Effector memory CD8-positive, alpha-beta T cell (primary cell): ENCODE results near the gene IFITM10.

Source experiments
- ATAC-seq: fragments of 150-1000 bp; cut with Tn5 transposase; replicated peaks from 2 replicates; pipeline ENCODE4 v1.10.0; 2021; ENCODE audit warnings: mild to moderate bottlenecking, moderate library complexity
- DNase-seq, 3 experiments: peaks; one replicate each; pipeline ENCODE4 v3.0.0; 2021
- H3K27ac Mint-ChIP-seq, 2 donors: one replicate each; pipeline ENCODE4 v1.8.0; 2022; ENCODE audit warnings: mild to moderate bottlenecking in 2 of 2, mixed read lengths in 2 of 2, moderate library complexity in 2 of 2
- H3K27me3 Mint-ChIP-seq, 2 donors: one replicate each; pipeline ENCODE4 v1.8.0; 2022; ENCODE audit warnings: mixed read lengths in 2 of 2
- H3K36me3 Mint-ChIP-seq: one replicate; pipeline ENCODE4 v1.8.0; 2022; ENCODE audit warnings: mild to moderate bottlenecking, moderate library complexity, mixed read lengths; ENCODE audit not compliant: insufficient read depth
- H3K4me1 Mint-ChIP-seq, 2 donors: one replicate each; pipeline ENCODE4 v1.8.0; 2022; ENCODE audit warnings: low read depth in 2 of 2, mixed read lengths in 2 of 2
- H3K4me3 Mint-ChIP-seq, 2 donors: one replicate each; pipeline ENCODE4 v1.8.0; 2022; ENCODE audit warnings: mild to moderate bottlenecking in 2 of 2, mixed read lengths in 2 of 2, moderate library complexity in 2 of 2
- H3K9me3 Mint-ChIP-seq, 2 donors: one replicate each; pipeline ENCODE4 v1.8.0; 2022; ENCODE audit warnings: mixed read lengths in 2 of 2

Gene IFITM10

GRCh38 chr11:1756791-1757771 lies 6.7 kb upstream of the IFITM10 start:
- Mint-ChIP-seq H3K36me3 (peaks cover 27% of the 10 kb centered on the region), H3K27ac (peak overlapping the region; percentile 94 to 95), H3K9me3 (no peaks in the 10 kb centered on the region), H3K4me3 (peak overlapping the region; percentile 81 to 87), H3K27me3 (no peaks in the 10 kb centered on the region), H3K4me1 (peaks cover 43 to 53% of the 10 kb centered on the region in 2 donors)
- no peak for DNase-seq
- ATAC-seq: no peak

DNA sequence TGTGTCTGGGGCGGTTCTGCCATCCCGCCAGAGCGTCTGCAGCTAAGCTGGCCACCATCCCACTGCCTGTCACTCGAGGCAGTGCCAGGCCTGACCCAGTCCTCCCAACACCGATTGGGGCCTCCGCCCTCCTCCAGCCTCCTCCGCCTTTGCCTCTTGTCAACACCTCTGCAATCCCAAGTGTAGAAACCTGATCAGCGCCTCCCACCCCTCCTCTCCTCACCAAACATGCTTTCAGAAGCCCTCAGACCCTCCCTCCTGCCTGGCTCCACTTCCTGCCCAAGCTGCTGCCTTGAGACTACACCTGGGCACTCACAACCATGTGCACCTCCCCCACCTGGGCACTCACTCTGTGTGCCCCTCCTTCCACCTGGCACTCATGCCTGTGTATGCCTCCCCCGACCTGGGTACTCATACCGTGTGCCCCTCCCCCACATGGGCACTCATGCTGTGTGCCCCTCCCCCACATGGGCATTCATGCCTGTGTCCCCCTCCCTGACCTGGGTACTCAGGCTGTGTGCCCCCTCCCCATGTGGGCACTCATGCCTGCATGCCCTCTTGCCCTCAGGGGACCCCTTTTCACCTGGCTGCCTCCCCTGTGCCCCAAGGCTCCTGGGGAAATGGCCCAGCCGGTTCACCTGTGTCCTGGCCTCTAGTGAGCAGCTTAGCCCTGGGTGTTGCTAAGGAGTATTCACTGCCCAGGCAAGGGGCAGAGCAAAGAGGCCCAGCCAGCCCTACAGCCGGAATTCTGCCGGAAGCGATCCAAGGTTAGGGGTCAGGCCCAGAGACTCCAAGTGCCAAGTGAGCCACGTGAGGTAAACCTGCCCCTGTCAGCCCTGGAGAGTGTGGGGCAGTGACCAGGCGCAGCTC lies 5.5 kb upstream of the IFITM10 start:
- no peak for ATAC-seq
- DNase-seq: no peak
- Mint-ChIP-seq H3K27me3 (peaks cover 0 to under 1% of the 10 kb centered on the region in 2 donors), H3K36me3 (peaks cover 29% of the 10 kb centered on the region), H3K9me3 (no peaks in the 10 kb centered on the region), H3K4me1 (peaks cover 36 to 46% of the 10 kb centered on the region in 2 donors), H3K27ac (peak overlapping the region in 1 of 2 donors; percentile 71), H3K4me3 (peak overlapping the region; percentile 46 to 87)

DNA sequence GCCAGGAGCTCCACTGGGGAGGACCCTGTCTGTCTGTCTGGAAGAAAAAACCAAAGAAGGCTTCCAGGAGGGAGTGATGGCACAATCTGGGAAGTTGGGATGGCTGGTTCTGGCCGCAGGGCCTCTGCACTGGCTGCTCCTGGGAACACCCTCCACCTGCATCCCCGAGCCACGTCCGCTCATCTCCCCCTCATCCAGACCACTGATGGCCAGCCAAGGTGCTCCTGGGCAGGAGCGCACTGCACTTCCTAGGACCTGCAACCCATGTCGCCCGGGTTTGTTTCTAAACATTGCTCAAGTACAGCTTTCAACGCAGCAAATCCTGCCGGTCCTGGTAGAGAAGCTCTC lies 4.9 kb upstream of the IFITM10 start:
- H3K9me3 Mint-ChIP-seq: no peaks in the 10 kb centered on the region
- peak overlapping the region in 1 of 2 donors; percentile 87 for H3K4me3 Mint-ChIP-seq
- H3K36me3 Mint-ChIP-seq: peaks cover 25% of the 10 kb centered on the region
- H3K27me3 Mint-ChIP-seq: peaks cover 5 to 7% of the 10 kb centered on the region in 2 donors
- H3K27ac Mint-ChIP-seq: peak overlapping the region in 1 of 2 donors; percentile 71
- no peak for DNase-seq
- ATAC-seq: no peak
- peaks cover 39 to 47% of the 10 kb centered on the region in 2 donors for H3K4me1 Mint-ChIP-seq

GRCh38 chr11:1754376-1755150 lies 4.2 kb upstream of the IFITM10 start:
- ATAC-seq: no peak
- Mint-ChIP-seq H3K27me3 (peaks cover 13 to 14% of the 10 kb centered on the region in 2 donors), H3K4me1 (peaks cover 47 to 51% of the 10 kb centered on the region in 2 donors), H3K36me3 (peaks cover 25% of the 10 kb centered on the region), H3K4me3 (peak overlapping the region in 1 of 2 donors; percentile 36), H3K27ac (peak overlapping the region in 1 of 2 donors; percentile 25), H3K9me3 (no peaks in the 10 kb centered on the region)
- no peak for DNase-seq

DNA sequence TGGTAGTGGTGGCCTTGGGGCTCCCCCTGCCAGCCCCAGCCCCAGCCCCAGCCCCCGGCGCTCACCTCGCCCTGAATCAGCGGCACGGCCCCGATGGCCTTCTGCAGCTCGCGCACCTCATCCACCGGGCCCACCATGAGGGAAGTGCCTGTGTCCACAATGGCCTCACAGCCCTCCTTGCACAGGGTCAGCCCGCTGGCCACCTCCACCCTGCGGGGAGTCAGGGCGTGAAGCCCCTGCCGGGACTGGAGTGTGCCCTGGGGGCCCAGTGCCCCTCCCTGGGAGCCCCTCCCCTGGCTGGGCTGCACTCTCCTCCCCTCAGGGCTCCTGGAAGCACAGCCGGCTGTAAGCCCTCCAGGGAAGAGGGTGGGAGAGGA lies 3.5 kb upstream of the IFITM10 start:
- peaks cover 25% of the 10 kb centered on the region for H3K36me3 Mint-ChIP-seq

GRCh38 chr11:1753229-1753928 lies 3.0 kb upstream of the IFITM10 start:
- peaks cover 25% of the 10 kb centered on the region for H3K36me3 Mint-ChIP-seq
- no peak overlapping the region for H3K4me3 Mint-ChIP-seq
- ATAC-seq (no peak), DNase-seq (no peak)
- no peaks in the 10 kb centered on the region for H3K9me3 Mint-ChIP-seq
- peaks cover 41 to 45% of the 10 kb centered on the region in 2 donors for H3K4me1 Mint-ChIP-seq
- peaks cover 13 to 19% of the 10 kb centered on the region in 2 donors for H3K27me3 Mint-ChIP-seq
- H3K27ac Mint-ChIP-seq: peak overlapping the region in 1 of 2 donors; percentile 70

More for the DNA sequence above, 3.5 kb upstream of the IFITM10 start:
- H3K9me3 Mint-ChIP-seq: no peaks in the 10 kb centered on the region
- H3K4me1 Mint-ChIP-seq: peaks cover 47 to 49% of the 10 kb centered on the region in 2 donors
- no peak overlapping the region for H3K4me3 Mint-ChIP-seq
- DNase-seq (no peak), ATAC-seq (no peak)
- H3K27me3 Mint-ChIP-seq: peaks cover 13 to 19% of the 10 kb centered on the region in 2 donors
- no peak overlapping the region for H3K27ac Mint-ChIP-seq

GRCh38 chr11:1752907-1753228 lies 2.5 kb upstream of the IFITM10 start:
- ATAC-seq (no peak), DNase-seq (no peak)
- Mint-ChIP-seq H3K27ac (peak overlapping the region in 1 of 2 donors; percentile 70), H3K36me3 (peaks cover 25% of the 10 kb centered on the region), H3K4me3 (no peak overlapping the region), H3K4me1 (peaks cover 39 to 43% of the 10 kb centered on the region in 2 donors), H3K27me3 (peaks cover 13 to 19% of the 10 kb centered on the region in 2 donors), H3K9me3 (no peaks in the 10 kb centered on the region)

- Mint-ChIP-seq H3K9me3 (no peaks in the 10 kb centered on the region), H3K27ac (no peak overlapping the region), H3K27me3 (peaks cover 13 to 19% of the 10 kb centered on the region in 2 donors), H3K36me3 (peaks cover 21% of the 10 kb centered on the region), H3K4me3 (no peak overlapping the region), H3K4me1 (peaks cover 33 to 37% of the 10 kb centered on the region in 2 donors)
- no peak for ATAC-seq
- DNase-seq: no peak
Observed at GRCh38 chr11:1751999-1752906, 1.9 kb upstream of the IFITM10 start.

DNA sequence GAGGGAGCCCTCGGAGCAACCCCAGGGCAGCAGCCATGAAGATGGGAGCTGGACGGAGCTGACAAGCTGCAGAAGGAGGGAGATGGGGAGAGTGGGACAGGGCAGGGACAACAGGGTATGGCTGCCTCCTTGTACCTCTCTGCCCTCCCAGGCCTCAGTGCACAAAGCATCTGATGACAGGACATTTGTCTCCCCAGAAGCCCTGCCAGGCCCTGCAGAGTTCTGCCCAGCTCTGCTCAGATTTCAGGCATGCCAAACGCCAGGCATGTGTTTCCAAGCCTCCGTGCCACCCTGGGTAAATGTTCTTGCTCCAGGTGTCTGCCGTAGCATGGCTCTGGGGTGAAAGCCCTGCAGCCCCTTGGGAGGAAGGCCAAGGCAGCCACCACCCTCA lies 1.1 kb upstream of the IFITM10 start:
- peaks cover 30 to 31% of the 10 kb centered on the region in 2 donors for H3K4me1 Mint-ChIP-seq
- peaks cover 14% of the 10 kb centered on the region for H3K36me3 Mint-ChIP-seq
- DNase-seq (no peak), ATAC-seq (no peak)
- H3K4me3 Mint-ChIP-seq: no peak overlapping the region
- H3K27ac Mint-ChIP-seq: no peak overlapping the region
- H3K9me3 Mint-ChIP-seq: no peaks in the 10 kb centered on the region
- peaks cover 13 to 19% of the 10 kb centered on the region in 2 donors for H3K27me3 Mint-ChIP-seq

DNA sequence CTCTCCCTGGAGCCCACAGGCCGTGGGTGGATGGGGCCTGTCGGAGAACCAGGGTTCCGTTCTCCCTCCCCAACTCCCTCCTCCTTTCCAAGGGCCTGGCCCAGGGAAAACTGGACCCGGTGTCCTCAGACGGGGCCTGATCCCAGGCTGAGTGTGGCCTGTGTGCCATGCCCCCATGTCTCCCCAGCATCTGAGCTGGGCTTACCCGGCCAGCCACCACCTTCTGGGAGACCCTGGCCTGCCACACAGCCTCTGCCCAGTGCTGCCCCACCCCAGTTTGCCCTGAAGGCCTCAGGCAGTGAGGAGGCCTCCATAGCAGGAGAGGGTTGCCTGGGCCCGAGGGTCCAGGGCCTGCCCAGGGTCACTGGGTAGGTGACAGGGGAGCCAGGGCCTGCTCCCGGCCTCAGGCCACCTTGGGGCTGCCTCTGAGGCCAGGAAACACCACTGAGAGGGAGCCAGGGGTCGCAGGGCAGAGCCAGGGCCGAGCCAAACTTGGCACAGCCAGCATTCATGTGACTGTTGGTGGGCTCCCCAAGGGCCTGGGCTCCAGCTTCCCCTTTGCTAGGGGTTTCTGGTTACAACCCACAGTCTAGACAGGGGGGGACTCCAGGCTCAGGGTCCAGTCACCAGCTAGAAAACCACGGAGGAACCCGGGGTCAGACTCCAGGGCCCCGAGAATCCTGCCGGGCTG lies 590 bp upstream of the IFITM10 start:
- Mint-ChIP-seq H3K9me3 (peaks cover 0 to 2% of the 10 kb centered on the region in 2 donors), H3K27ac (peak overlapping the region in 1 of 2 donors; percentile 26), H3K27me3 (peaks cover 13 to 19% of the 10 kb centered on the region in 2 donors), H3K4me3 (peak overlapping the region; percentile 80 to 84), H3K36me3 (peaks cover 13% of the 10 kb centered on the region), H3K4me1 (peaks cover 26 to 28% of the 10 kb centered on the region in 2 donors)
- ATAC-seq (no peak), DNase-seq (no peak)
